H1 (cell line): ENCODE results near the gene RAB40A. TPM values are rescaled to one million over a fixed set of nuclear protein-coding genes. Genes with fewer than 3 reads are reported as not detected.

Experiments used
- CTCF ChIA-PET: fragments of 300-600 bp; sonication (Branson Sonifier 250); formaldehyde crosslinking; loops from one replicate; lab custom pipeline; 2021; ENCODE audit not compliant: partially characterized antibody; lab: Charles Lee
- POLR2A ChIA-PET: fragments of 300-600 bp; sonication (Branson Sonifier 250); formaldehyde crosslinking; loops from one replicate; lab custom pipeline; 2021; ENCODE audit warnings: inconsistent platforms; ENCODE audit not compliant: partially characterized antibody; lab: Charles Lee
- DNase-seq, 2 experiments: peaks; one replicate each; pipeline versions ENCODE4 v3.0.0 to v3.0.0-alpha.2; 2010 to 2022; ENCODE audit warnings: low spot score in 2 of 2, low read depth in 1 of 2, mixed read lengths in 1 of 2
- FAIRE-seq: peaks from 2 replicates; lab custom pipeline; 2011; peaks lifted over from hg19 to GRCh38; lab: Jason Lieb, UNC
- H2AFZ ChIP-seq: 2 replicates; pipeline ENCODE4 v1.8.1; 2012; ENCODE audit warnings: low read length, inconsistent platforms
- H2AK5ac ChIP-seq: 2 replicates; pipeline ENCODE4 v1.6.1; 2013; ENCODE audit warnings: low read depth, low read length
- H2BK120ac ChIP-seq: replicated peaks from 2 replicates; pipeline ENCODE3; 2013; ENCODE audit warnings: low read depth, low read length, inconsistent platforms
- H2BK12ac ChIP-seq: 2 replicates; pipeline ENCODE4 v1.6.1; 2013; ENCODE audit warnings: low read depth, low read length
- H2BK15ac ChIP-seq: 2 replicates; pipeline ENCODE4 v1.6.1; 2013; ENCODE audit warnings: low read length
- H2BK20ac ChIP-seq: 2 replicates; pipeline ENCODE4 v1.6.1; 2013; ENCODE audit warnings: low read length
- H2BK5ac ChIP-seq: 2 replicates; pipeline ENCODE4 v1.6.1; 2013; ENCODE audit warnings: low read depth, low read length
- H3K14ac ChIP-seq: 2 replicates; pipeline ENCODE4 v1.6.1; 2013; ENCODE audit warnings: inconsistent platforms; ENCODE audit not compliant: insufficient read length
- H3K18ac ChIP-seq: 2 replicates; pipeline ENCODE4 v1.6.1; 2013; ENCODE audit warnings: low read length; ENCODE audit errors: extremely low read depth
- H3K23ac ChIP-seq: 2 replicates; pipeline ENCODE4 v1.6.1; 2013; ENCODE audit warnings: inconsistent platforms; ENCODE audit not compliant: insufficient read length
- H3K23me2 ChIP-seq: 2 replicates; pipeline ENCODE4 v1.6.1; 2013; ENCODE audit warnings: low read depth, low read length
- H3K27ac ChIP-seq: 2 replicates; pipeline ENCODE4 v1.6.1; 2011; ENCODE audit warnings: low read depth, low read length, inconsistent platforms
- H3K27me3 ChIP-seq, 4 experiments: replicated peaks in 1 of 4; 1 replicate in 1 of 4; 2 replicates in 3 of 4; pipeline versions ENCODE4 v1.6.1 to v1.8.1; 2011 to 2013; ENCODE audit warnings: low read length in 3 of 4, mild to moderate bottlenecking in 3 of 4, inconsistent platforms in 2 of 4, mixed read lengths in 2 of 4, moderate library complexity in 1 of 4; ENCODE audit not compliant: control insufficient read depth in 3 of 4, insufficient read depth in 3 of 4; ENCODE audit errors: extremely low read depth in 1 of 4
- H3K36me3 ChIP-seq, 4 experiments: 2 replicates each; pipeline versions ENCODE4 v1.6.1 to v1.8.1; 2011 to 2013; ENCODE audit warnings: mild to moderate bottlenecking in 4 of 4, low read length in 3 of 4, moderate library complexity in 2 of 4, control low read depth in 1 of 4, inconsistent platforms in 1 of 4; ENCODE audit not compliant: insufficient read depth in 4 of 4, control insufficient read depth in 2 of 4
- H3K4ac ChIP-seq: replicated peaks from 2 replicates; pipeline ENCODE3; 2013; ENCODE audit warnings: low read length, low read depth, mixed read lengths, inconsistent platforms; ENCODE audit not compliant: insufficient read length
- H3K4me1 ChIP-seq, 4 experiments: replicated peaks in 1 of 4; 1 replicate in 1 of 4; 2 replicates in 3 of 4; pipeline versions ENCODE4 v1.6.1 to v1.8.1; 2011 to 2013; ENCODE audit warnings: low read length in 3 of 4, inconsistent platforms in 2 of 4, mixed read lengths in 1 of 4; ENCODE audit not compliant: insufficient read depth in 4 of 4, control insufficient read depth in 3 of 4
- H3K4me2 ChIP-seq, 2 experiments: 2 replicates each; pipeline versions ENCODE4 v1.6.1 to v1.8.1; 2011 to 2013; ENCODE audit warnings: low read depth in 2 of 2, low read length in 2 of 2, control low read depth in 1 of 2, inconsistent platforms in 1 of 2, mild to moderate bottlenecking in 1 of 2; ENCODE audit not compliant: insufficient read depth in 1 of 2
- H3K4me3 ChIP-seq, 4 experiments: fragments of 200-600, 300-600 bp in 1 of 4; sonication (generic), shearing (Covaris generic), sonication (Bioruptor Twin) in 1 of 4; 2 replicates each; pipeline versions ENCODE4 v1.5.1 to v1.8.1; 2011 to 2016; ENCODE audit warnings: low read length in 4 of 4, low read depth in 3 of 4, control low read depth in 2 of 4, inconsistent platforms in 2 of 4, mild to moderate bottlenecking in 2 of 4, mixed read lengths in 1 of 4, moderate library complexity in 1 of 4; ENCODE audit not compliant: insufficient read depth in 2 of 4; ENCODE audit errors: extremely low read depth in 1 of 4
- H3K56ac ChIP-seq: replicated peaks from 2 replicates; pipeline ENCODE3; 2013; ENCODE audit warnings: low read depth, mild to moderate bottlenecking, mixed read lengths, low read length, inconsistent platforms; ENCODE audit not compliant: insufficient read length
- H3K79me1 ChIP-seq: 2 replicates; pipeline ENCODE4 v1.6.1; 2013; ENCODE audit warnings: low read depth, low read length, control low read depth
- H3K79me2 ChIP-seq, 2 experiments: 2 replicates each; pipeline versions ENCODE4 v1.6.1 to v1.8.1; 2012 to 2013; ENCODE audit warnings: low read length in 2 of 2, mild to moderate bottlenecking in 2 of 2, inconsistent platforms in 1 of 2; ENCODE audit not compliant: insufficient read depth in 2 of 2, control insufficient read depth in 1 of 2
- H3K9ac ChIP-seq, 4 experiments: replicated peaks in 1 of 4; 1 replicate in 1 of 4; 2 replicates in 3 of 4; pipeline versions ENCODE4 v1.6.1 to v1.8.1; 2011 to 2013; ENCODE audit warnings: low read depth in 3 of 4, low read length in 3 of 4, control low read depth in 2 of 4, mild to moderate bottlenecking in 2 of 4, moderate library complexity in 2 of 4, inconsistent platforms in 1 of 4; ENCODE audit errors: extremely low read depth in 1 of 4
- H3K9me3 ChIP-seq, 2 experiments: 2 replicates each; pipeline versions ENCODE4 v1.6.1 to v1.8.1; 2012 to 2013; ENCODE audit warnings: mild to moderate bottlenecking in 2 of 2, moderate library complexity in 2 of 2, control low read depth in 1 of 2, inconsistent platforms in 1 of 2, low read depth in 1 of 2, low read length in 1 of 2, mixed read lengths in 1 of 2; ENCODE audit not compliant: insufficient read depth in 2 of 2
- H4K20me1 ChIP-seq, 2 experiments: replicated peaks in 1 of 2; 2 replicates each; pipeline versions ENCODE3 to v1.8.1; 2011 to 2013; ENCODE audit warnings: inconsistent platforms in 2 of 2, low read length in 2 of 2, mild to moderate bottlenecking in 1 of 2; ENCODE audit not compliant: insufficient read depth in 2 of 2, control insufficient read depth in 1 of 2
- H4K5ac ChIP-seq: 2 replicates; pipeline ENCODE4 v1.6.1; 2013; ENCODE audit warnings: low read length, low read depth, mixed read lengths, inconsistent platforms; ENCODE audit not compliant: insufficient read length
- H4K8ac ChIP-seq: 2 replicates; pipeline ENCODE4 v1.8.0; 2013; ENCODE audit warnings: mild to moderate bottlenecking, moderate library complexity, low read length, inconsistent platforms; ENCODE audit not compliant: insufficient read depth; ENCODE audit errors: extremely low read depth
- H4K91ac ChIP-seq: replicated peaks from 2 replicates; pipeline ENCODE3; 2013; ENCODE audit warnings: low read length, mixed read lengths, inconsistent platforms; ENCODE audit not compliant: insufficient read length
- ASH2L ChIP-seq: fragments of 200-600, 300-600 bp; sonication (generic); IDR thresholded peaks from one replicate; pipeline ENCODE4 v1.7.1; 2017; ENCODE audit warnings: low read length
- BCL11A ChIP-seq, 2 experiments: IDR thresholded peaks; one replicate each; pipeline ENCODE4 v1.6.1; 2011; ENCODE audit warnings: low read depth in 2 of 2, low read length in 2 of 2, mild to moderate bottlenecking in 2 of 2
- CTCF ChIP-seq, 3 experiments: IDR thresholded peaks; 1 replicate in 2 of 3; 2 replicates in 1 of 3; pipeline versions ENCODE4 v1.5.1 to v1.6.1; 2011; ENCODE audit warnings: low read length in 3 of 3, mild to moderate bottlenecking in 3 of 3, inconsistent platforms in 2 of 3, low read depth in 1 of 3, moderate library complexity in 1 of 3; ENCODE audit not compliant: insufficient read depth in 1 of 3; ENCODE audit errors: control extremely low read depth in 1 of 3
- EZH2 ChIP-seq: fragments of 200-600 bp; sonication (generic); IDR thresholded peaks from 2 replicates; pipeline ENCODE4 v1.7.1; 2012; ENCODE audit warnings: low read depth, mild to moderate bottlenecking, moderate library complexity, low read length, inconsistent platforms; ENCODE audit not compliant: severe bottlenecking
- GABPA ChIP-seq: IDR thresholded peaks from 2 replicates; pipeline ENCODE4 v1.6.1; 2011; ENCODE audit warnings: mild to moderate bottlenecking, low read length, moderate library complexity, borderline replicate concordance; ENCODE audit not compliant: insufficient read depth
- HDAC2 ChIP-seq, 2 experiments: fragments of 300-600 bp in 1 of 2; sonication (generic) in 1 of 2; IDR thresholded peaks; 2 replicates each; pipeline ENCODE4 v1.6.1; 2011 to 2012; ENCODE audit warnings: low read depth in 2 of 2, low read length in 2 of 2, mild to moderate bottlenecking in 2 of 2, moderate library complexity in 2 of 2, borderline replicate concordance in 1 of 2, inconsistent platforms in 1 of 2
- HDAC6 ChIP-seq: IDR thresholded peaks from one replicate; pipeline ENCODE4 v1.7.1; 2012; ENCODE audit warnings: low read depth, mild to moderate bottlenecking, inconsistent platforms, low read length, moderate library complexity
- JUN ChIP-seq: IDR thresholded peaks from 2 replicates; pipeline ENCODE4 v1.6.1; 2011; ENCODE audit warnings: low read depth, mild to moderate bottlenecking, improper control_type of control experiment, low read length
- KDM5A ChIP-seq: fragments of 200-600 bp; IDR thresholded peaks from 2 replicates; pipeline ENCODE4 v1.7.1; 2012; ENCODE audit warnings: mild to moderate bottlenecking, low read length, inconsistent platforms, mixed read lengths
- SP4 ChIP-seq: IDR thresholded peaks from 2 replicates; pipeline ENCODE4 v1.6.1; 2012; ENCODE audit warnings: low read length, inconsistent platforms
- YY1 ChIP-seq: IDR thresholded peaks from 2 replicates; pipeline ENCODE4 v1.6.1; 2011; ENCODE audit warnings: low read depth, mild to moderate bottlenecking, low read length
- ZNF274 ChIP-seq: IDR thresholded peaks from 2 replicates; pipeline ENCODE4 v1.7.0; 2012; ENCODE audit warnings: low read length, borderline replicate concordance; ENCODE audit errors: extremely low read depth
- WGBS, 2 experiments: shearing (Covaris generic) in 1 of 2; methylation state at CpG; one replicate each; pipeline versions ENCODE4 v1.1.6 to v1.1.7; 2013 to 2015; ENCODE audit warnings: low lambda C conversion rate in 2 of 2, mixed read lengths in 2 of 2, inconsistent platforms in 1 of 2, low coverage in 1 of 2, missing lambda C conversion rate in 1 of 2; ENCODE audit not compliant: insufficient replicate concordance in 2 of 2, insufficient coverage in 1 of 2, insufficient read length in 1 of 2; ENCODE audit errors: extremely low coverage in 1 of 2, missing lambda C conversion rate in 1 of 2; 5-methylcytosine and 5-hydroxymethylcytosine counted together
- polyA plus RNA-seq, 7 experiments: library from polyadenylated mRNA; depleted of rRNA in 3 of 7; stranded (reverse) in 5 of 7; unstranded in 2 of 7; fragments of >200 nt in 5 of 7; fragments of 200-250 nt in 2 of 7; gene quantifications; 1 replicate in 5 of 7; 2 replicates in 1 of 7; 4 replicates in 1 of 7; pipeline versions ENCODE4 v1.2.1 to v1.2.3, GENCODE V29; 2011 to 2013; ENCODE audit warnings: missing spikeins in 2 of 7, mixed read lengths in 2 of 7
- total RNA-seq: library from RNA; stranded (reverse); fragmentation: NEBNext Ultra II Directional; extraction: Animal tissue kit (Norgen Biotek cat#: 25700); gene quantifications from 2 replicates; pipeline ENCODE4 v1.2.1, GENCODE V29; 2021

RAB40A gene
- total and polyA plus RNA-seq, 2 of the 8 experiments (the other 6 are each of a cell fraction or from before 2014, with no cell fraction given), result 0.09 to 0.21 TPM

GRCh38 chrX:103503853-103504207 lies 15.5 kb downstream of the RAB40A start:
- Histone ChIP-seq H3K27me3 (0 out of 7 replicates have a peak, but pooled peaks cover 0 to 2% (median 0%) of the 10 kb centered on the region in 4 experiments), H3K18ac (no peak overlapping the region), H3K79me2 (no peaks in the 10 kb centered on the region), H3K4ac (no peak overlapping the region), H4K5ac (no peak overlapping the region), H2BK120ac (no peak overlapping the region), H3K14ac (no peak overlapping the region), H3K4me3 (no peak overlapping the region), H3K23ac (no peak overlapping the region), H2BK20ac (no peak overlapping the region), H3K79me1 (no peaks in the 10 kb centered on the region), H3K4me2 (no peak overlapping the region), H3K27ac (no peak overlapping the region), H3K23me2 (no peaks in the 10 kb centered on the region), H4K20me1 (no peaks in the 10 kb centered on the region), H3K9ac (no peak overlapping the region), H2BK5ac (no peak overlapping the region), H3K56ac (no peak overlapping the region), H3K36me3 (no peaks in the 10 kb centered on the region), H3K4me1 (no peaks in the 10 kb centered on the region), H4K8ac (no peak overlapping the region), H3K9me3 (no peaks in the 10 kb centered on the region), H2AK5ac (no peak overlapping the region)
- 73% methylated on average over 1 of the region's 1 CpG; no CpG with 5 or more reads in 1 of the 2 experiments for WGBS, 2 experiments
- DNase-seq, result no peak
- CTCF ChIA-PET, result interaction anchor here (0.6 to 2.0 kb wide), 6 partner anchors 13 to 40 kb away, joined by 3 to 8 read pairs (median 4); no protein-coding TSS in a partner anchor
- FAIRE-seq, result no peak
- POLR2A ChIA-PET, result interaction anchor here (0.9 to 1.4 kb wide), 2 partner anchors 10 to 85 kb away, joined by 3 to 4 read pairs; no protein-coding TSS in a partner anchor
- TF ChIP-seq ASH2L (no peak), CTCF (IDR thresholded peaks at IDR 0.05; ENCODE audit: control extremely low read depth in 1 of 3, insufficient read depth in 1 of 3, low read depth in 1 of 3, low read length in 3 of 3) (no peak), HDAC2 (IDR thresholded peaks at IDR 0.05; ENCODE audit: borderline replicate concordance in 1 of 2, low read depth in 2 of 2, low read length in 2 of 2) (no peak), HDAC6 (no peak), KDM5A (no peak), YY1 (no peak), BCL11A (IDR thresholded peaks at IDR 0.05; ENCODE audit: low read depth in 2 of 2, low read length in 2 of 2) (no peak), GABPA (no peak), JUN (no peak), SP4 (no peak), EZH2 (no peak), ZNF274 (no peak)
- TF ChIP-seq, all 59 proteins: peak for 0
- Histone ChIP-seq H2BK15ac (no peak overlapping the region), H2AFZ (no peak overlapping the region), H2BK12ac (no peak overlapping the region), H4K91ac (no peak overlapping the region)
